GM12892 (cell line): ENCODE results near the gene KIAA0825.

ENCODE experiments used
- DNase-seq: peaks from one replicate; pipeline ENCODE4 v3.0.0; 2011; ENCODE audit not compliant: insufficient read length
- FAIRE-seq: peaks from 2 replicates; lab custom pipeline; 2011; peaks lifted over from hg19 to GRCh38; lab: Jason Lieb, UNC
- POLR2A ChIP-seq: IDR thresholded peaks from 2 replicates; pipeline ENCODE4 v1.6.1; 2011; ENCODE audit warnings: low read depth, low read length, control low read depth
- POLR2AphosphoS5 ChIP-seq: IDR thresholded peaks from 2 replicates; pipeline ENCODE4 v1.6.1; 2011; ENCODE audit warnings: low read depth, low read length, control low read depth
- TAF1 ChIP-seq: IDR thresholded peaks from 2 replicates; pipeline ENCODE4 v1.6.1; 2011; ENCODE audit warnings: low read depth, mild to moderate bottlenecking, control low read depth, low read length, borderline replicate concordance

The KIAA0825 gene

GRCh38 chr5:94397508-94397907, 220.9 kb downstream of the KIAA0825 start:
- no peak for FAIRE-seq
- DNase-seq = no peak
- TF ChIP-seq POLR2A (no peak), POLR2AphosphoS5 (no peak), TAF1 (no peak)

DNA sequence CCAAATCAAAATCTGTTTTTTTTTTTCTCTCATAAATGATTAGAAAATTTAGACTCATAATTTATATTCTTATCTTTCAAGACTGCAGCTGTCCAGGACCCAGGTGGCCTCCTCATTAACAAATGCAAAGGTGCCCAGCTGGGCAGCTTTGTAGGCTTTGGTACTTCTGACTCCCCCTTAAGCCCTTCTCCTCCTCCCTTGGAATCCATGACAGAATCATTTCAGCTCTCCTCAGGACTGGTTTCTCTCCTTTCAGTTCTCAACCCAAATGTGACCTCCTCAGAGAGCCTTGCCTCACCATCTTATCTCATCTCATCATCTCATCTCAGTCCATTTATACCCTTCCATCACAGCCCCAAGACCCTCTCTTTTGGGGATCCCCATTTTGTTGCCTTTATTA, 221.7 kb downstream of the KIAA0825 start:
- DNase-seq (no peak), FAIRE-seq (no peak)
- TF ChIP-seq POLR2A (no peak), POLR2AphosphoS5 (no peak), TAF1 (no peak)

- DNase-seq (no peak), FAIRE-seq (no peak)
- TF ChIP-seq POLR2AphosphoS5 (no peak), TAF1 (no peak), POLR2A (no peak)
Observed at GRCh38 chr5:94395468-94395867, 222.9 kb downstream of the KIAA0825 start.

- FAIRE-seq (no peak), DNase-seq (no peak)
- no peak for TF ChIP-seq POLR2A
- TF ChIP-seq TAF1 = no peak
- no peak for TF ChIP-seq POLR2AphosphoS5
Observed at GRCh38 chr5:94391996-94392395, 226.4 kb downstream of the KIAA0825 start.

GRCh38 chr5:94389515-94389899, 228.9 kb downstream of the KIAA0825 start:
- FAIRE-seq (peak; percentile 40), DNase-seq (no peak)
- TF ChIP-seq POLR2A (no peak), TAF1 (no peak), POLR2AphosphoS5 (no peak)

DNA sequence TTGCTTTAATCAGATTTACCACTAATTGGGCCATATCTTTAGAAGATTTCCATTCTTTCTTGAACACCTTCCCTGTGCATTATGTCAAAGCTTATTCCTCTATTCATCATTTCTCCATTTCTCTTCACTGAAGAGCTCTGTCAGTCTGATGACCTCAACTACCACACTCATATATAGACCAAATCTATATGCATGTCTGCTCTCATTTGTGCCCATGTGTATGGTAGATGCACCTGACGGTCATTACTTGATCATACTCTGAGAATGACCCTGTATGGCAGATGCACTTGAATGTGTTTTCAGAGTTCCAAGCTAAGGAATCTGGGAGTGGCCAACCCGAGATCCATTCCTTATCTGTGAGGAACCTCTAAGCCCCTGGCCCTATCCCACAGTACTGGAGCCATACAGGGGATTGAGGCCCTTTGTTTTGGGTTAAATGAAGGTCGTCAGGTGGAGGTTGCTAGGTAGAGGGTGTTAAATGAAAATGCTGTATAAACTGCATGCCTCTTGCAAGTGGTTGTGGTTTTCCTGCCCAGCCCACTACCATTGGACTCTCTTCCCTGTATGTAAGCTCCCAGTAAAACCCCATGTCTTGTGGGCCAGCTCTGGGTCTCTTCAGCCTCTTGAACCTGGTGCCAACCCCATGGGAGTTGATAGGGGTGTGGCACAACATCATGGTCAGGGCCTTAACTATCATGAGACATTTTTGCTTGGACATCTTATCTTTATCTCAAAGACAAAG, 229.5 kb downstream of the KIAA0825 start:
- TF ChIP-seq POLR2A (no peak), TAF1 (no peak), POLR2AphosphoS5 (no peak)
- FAIRE-seq = no peak
- DNase-seq = no peak

DNA sequence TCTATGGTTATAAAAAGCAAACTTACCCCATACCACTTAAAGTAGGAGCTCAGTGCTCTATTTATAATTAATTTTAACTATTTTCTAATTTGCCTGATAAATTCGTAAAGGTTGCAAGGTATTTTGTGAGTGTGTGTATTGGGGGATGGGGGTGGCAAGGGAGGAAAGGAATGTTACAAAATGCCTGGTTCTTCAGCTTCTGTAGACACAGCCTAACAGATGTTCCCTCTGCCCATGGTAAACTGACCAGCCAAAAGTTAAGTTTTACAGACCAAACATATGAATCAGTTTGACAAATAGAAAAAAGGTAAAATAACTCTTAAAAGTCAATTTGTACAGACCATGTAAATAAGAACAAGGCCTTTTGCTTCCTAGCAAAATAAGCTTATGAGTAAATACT, 232.6 kb downstream of the KIAA0825 start:
- FAIRE-seq (no peak), DNase-seq (no peak)
- TF ChIP-seq POLR2AphosphoS5 (no peak), TAF1 (no peak), POLR2A (no peak)

GRCh38 chr5:94378062-94378461, 240.3 kb downstream of the KIAA0825 start:
- TF ChIP-seq POLR2AphosphoS5 (no peak), POLR2A (no peak), TAF1 (no peak)
- no peak for FAIRE-seq
- no peak for DNase-seq

DNA sequence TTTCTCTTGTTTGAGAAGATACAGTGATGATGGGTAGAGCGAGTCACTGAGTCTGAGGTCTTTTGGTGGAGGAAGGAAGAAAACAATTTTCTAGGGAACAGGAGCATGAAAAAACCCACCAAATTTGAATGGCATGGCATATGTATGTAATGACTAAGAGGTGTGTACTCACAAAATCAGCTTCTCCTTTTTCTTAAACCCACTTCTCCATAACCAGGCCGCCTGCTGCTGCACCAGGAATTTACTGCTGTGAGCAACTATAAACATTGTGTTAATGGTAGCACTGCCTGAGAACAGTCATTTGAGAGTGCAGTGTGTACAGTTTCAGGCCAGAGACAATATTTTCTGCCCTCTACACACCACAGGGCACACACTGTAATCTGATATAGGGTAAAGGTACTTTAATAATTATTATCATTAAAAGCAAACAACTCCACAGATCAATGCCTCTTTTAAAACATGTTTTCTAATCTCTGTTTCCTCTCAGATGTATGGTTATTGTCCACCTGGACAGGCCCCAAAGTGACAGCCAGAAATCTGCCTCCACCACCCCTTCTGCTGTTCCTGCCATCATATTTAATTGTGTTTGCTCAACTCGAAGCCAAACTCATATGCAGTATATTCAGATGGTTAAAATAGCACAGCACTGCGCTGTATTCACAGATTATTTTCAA, 241.6 kb downstream of the KIAA0825 start:
- no peak for TF ChIP-seq POLR2AphosphoS5
- no peak for TF ChIP-seq POLR2A
- TF ChIP-seq TAF1 = no peak
- FAIRE-seq (no peak), DNase-seq (no peak)

- TF ChIP-seq POLR2AphosphoS5 (no peak), TAF1 (no peak), POLR2A (no peak)
- DNase-seq = no peak
- no peak for FAIRE-seq
Observed at GRCh38 chr5:94375801-94376200, 242.6 kb downstream of the KIAA0825 start.

GRCh38 chr5:94374336-94374735, 244.1 kb downstream of the KIAA0825 start:
- DNase-seq (no peak), FAIRE-seq (no peak)
- TF ChIP-seq TAF1 = no peak
- no peak for TF ChIP-seq POLR2AphosphoS5
- no peak for TF ChIP-seq POLR2A

GRCh38 chr5:94367900-94368299, 250.5 kb downstream of the KIAA0825 start:
- TF ChIP-seq POLR2AphosphoS5 = no peak
- DNase-seq = no peak
- no peak for FAIRE-seq
